ENCODE results near the gene DNAJC22. TPM values are rescaled to one million over a fixed set of nuclear protein-coding genes. Genes with fewer than 3 reads are reported as not detected.
A peak's percentile ranks its signal among the peaks of the same experiment; 100 is the strongest.

Gene DNAJC22
- total and polyA plus RNA-seq, 2 of the 13 experiments (the other 11 are each of a cell fraction or from before 2014, with no cell fraction given) = 25.2 to 31.7 TPM

DNA sequence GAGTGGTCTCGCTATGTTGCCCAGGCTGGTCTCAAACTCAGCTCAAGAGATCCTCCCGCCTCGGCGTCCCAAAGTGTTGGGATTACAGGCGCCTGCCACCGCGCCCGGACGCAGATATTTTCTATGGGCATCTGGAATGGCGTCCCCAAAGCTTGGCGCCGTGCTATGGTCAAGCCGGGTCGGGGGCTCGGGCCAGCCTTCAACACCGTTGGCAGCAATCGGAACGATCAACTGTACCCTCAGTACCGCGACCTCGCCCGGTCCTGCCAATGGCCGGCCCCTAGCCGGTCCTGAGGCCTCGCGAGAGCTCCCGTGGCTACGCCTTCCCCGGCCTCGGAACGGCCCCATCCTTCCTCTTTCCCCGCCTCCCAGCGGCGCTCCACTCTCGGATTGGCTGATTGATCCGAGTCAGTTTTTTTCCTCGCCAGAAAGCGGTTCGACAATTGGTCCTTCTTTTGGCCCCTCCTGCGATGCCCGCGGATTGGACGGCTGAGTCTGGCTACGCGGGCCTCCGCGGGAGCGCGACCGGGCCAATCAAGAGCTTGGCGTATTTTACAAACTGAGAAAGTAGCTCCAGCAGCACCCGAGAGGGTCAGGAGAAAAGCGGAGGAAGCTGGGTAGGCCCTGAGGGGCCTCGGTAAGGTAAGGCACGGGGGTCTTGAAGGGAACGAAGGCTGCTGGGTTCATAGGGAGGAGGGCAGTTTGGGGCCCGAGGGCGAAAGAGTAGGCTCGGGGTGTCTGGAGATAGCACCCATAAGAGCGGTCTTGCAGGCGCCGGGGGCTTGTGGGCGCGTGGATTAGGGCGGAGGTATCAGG is 23.8 kb upstream of the DNAJC22 start, which contains the start of gene TROAP (continued):
- TF ChIP-seq, protein P1, sequence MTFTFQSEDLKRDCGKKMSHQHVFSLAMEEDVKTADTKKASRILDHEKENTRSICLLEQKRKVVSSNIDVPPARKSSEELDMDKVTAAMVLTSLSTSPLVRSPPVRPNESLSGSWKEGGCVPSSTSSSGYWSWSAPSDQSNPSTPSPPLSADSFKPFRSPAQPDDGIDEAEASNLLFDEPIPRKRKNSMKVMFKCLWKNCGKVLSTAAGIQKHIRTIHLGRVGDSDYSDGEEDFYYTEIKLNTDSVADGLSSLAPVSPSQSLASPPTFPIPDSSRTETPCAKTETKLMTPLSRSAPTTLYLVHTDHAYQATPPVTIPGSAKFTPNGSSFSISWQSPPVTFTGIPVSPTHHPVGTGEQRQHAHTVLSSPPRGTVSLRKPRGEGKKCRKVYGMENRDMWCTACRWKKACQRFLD (CRISPR knock-in tag; IDR thresholded peaks at IDR 0.05; ENCODE audit: borderline replicate concordance) = peak; percentile 47; the same call in 1 of the 2 replicates
- peak; percentile 75; the same call in 1 of the 2 replicates for TF ChIP-seq RFXAP (CRISPR knock-in tag; IDR thresholded peaks at IDR 0.05; ENCODE audit: borderline replicate concordance)
- TF ChIP-seq, protein P2, sequence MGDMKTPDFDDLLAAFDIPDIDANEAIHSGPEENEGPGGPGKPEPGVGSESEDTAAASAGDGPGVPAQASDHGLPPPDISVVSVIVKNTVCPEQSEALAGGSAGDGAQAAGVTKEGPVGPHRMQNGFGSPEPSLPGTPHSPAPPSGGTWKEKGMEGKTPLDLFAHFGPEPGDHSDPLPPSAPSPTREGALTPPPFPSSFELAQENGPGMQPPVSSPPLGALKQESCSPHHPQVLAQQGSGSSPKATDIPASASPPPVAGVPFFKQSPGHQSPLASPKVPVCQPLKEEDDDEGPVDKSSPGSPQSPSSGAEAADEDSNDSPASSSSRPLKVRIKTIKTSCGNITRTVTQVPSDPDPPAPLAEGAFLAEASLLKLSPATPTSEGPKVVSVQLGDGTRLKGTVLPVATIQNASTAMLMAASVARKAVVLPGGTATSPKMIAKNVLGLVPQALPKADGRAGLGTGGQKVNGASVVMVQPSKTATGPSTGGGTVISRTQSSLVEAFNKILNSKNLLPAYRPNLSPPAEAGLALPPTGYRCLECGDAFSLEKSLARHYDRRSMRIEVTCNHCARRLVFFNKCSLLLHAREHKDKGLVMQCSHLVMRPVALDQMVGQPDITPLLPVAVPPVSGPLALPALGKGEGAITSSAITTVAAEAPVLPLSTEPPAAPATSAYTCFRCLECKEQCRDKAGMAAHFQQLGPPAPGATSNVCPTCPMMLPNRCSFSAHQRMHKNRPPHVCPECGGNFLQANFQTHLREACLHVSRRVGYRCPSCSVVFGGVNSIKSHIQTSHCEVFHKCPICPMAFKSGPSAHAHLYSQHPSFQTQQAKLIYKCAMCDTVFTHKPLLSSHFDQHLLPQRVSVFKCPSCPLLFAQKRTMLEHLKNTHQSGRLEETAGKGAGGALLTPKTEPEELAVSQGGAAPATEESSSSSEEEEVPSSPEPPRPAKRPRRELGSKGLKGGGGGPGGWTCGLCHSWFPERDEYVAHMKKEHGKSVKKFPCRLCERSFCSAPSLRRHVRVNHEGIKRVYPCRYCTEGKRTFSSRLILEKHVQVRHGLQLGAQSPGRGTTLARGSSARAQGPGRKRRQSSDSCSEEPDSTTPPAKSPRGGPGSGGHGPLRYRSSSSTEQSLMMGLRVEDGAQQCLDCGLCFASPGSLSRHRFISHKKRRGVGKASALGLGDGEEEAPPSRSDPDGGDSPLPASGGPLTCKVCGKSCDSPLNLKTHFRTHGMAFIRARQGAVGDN (CRISPR knock-in tag; IDR thresholded peaks at IDR 0.05) = peak; percentile 83
- TF ChIP-seq, protein P3, sequence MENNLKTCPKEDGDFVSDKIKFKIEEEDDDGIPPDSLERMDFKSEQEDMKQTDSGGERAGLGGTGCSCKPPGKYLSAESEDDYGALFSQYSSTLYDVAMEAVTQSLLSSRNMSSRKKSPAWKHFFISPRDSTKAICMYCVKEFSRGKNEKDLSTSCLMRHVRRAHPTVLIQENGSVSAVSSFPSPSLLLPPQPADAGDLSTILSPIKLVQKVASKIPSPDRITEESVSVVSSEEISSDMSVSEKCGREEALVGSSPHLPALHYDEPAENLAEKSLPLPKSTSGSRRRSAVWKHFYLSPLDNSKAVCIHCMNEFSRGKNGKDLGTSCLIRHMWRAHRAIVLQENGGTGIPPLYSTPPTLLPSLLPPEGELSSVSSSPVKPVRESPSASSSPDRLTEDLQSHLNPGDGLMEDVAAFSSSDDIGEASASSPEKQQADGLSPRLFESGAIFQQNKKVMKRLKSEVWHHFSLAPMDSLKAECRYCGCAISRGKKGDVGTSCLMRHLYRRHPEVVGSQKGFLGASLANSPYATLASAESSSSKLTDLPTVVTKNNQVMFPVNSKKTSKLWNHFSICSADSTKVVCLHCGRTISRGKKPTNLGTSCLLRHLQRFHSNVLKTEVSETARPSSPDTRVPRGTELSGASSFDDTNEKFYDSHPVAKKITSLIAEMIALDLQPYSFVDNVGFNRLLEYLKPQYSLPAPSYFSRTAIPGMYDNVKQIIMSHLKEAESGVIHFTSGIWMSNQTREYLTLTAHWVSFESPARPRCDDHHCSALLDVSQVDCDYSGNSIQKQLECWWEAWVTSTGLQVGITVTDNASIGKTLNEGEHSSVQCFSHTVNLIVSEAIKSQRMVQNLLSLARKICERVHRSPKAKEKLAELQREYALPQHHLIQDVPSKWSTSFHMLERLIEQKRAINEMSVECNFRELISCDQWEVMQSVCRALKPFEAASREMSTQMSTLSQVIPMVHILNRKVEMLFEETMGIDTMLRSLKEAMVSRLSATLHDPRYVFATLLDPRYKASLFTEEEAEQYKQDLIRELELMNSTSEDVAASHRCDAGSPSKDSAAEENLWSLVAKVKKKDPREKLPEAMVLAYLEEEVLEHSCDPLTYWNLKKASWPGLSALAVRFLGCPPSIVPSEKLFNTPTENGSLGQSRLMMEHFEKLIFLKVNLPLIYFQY (CRISPR knock-in tag; IDR thresholded peaks at IDR 0.05; ENCODE audit: borderline replicate concordance) = peak; percentile 28; the same call in 1 of the 2 replicates
- TF ChIP-seq, protein P4, sequence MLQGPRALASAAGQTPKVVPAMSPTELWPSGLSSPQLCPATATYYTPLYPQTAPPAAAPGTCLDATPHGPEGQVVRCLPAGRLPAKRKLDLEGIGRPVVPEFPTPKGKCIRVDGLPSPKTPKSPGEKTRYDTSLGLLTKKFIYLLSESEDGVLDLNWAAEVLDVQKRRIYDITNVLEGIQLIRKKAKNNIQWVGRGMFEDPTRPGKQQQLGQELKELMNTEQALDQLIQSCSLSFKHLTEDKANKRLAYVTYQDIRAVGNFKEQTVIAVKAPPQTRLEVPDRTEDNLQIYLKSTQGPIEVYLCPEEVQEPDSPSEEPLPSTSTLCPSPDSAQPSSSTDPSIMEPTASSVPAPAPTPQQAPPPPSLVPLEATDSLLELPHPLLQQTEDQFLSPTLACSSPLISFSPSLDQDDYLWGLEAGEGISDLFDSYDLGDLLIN (CRISPR knock-in tag; IDR thresholded peaks at IDR 0.05; ENCODE audit: borderline replicate concordance) = 0 out of 2 replicates have a peak, but pooled peaks have one; percentile 7
- TF ChIP-seq, protein P5, sequence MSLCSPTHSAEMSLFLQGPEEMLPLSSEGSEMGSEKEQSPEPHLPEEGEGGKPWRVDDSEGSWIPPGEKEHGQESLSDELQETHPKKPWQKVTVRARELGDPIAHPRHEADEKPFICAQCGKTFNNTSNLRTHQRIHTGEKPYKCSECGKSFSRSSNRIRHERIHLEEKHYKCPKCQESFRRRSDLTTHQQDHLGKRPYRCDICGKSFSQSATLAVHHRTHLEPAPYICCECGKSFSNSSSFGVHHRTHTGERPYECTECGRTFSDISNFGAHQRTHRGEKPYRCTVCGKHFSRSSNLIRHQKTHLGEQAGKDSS (CRISPR knock-in tag; IDR thresholded peaks at IDR 0.05; ENCODE audit: borderline replicate concordance, low read depth) = peak; percentile 52; the same call in 1 of the 2 replicates
- peak; percentile 35 for TF ChIP-seq AGO2 (optimal IDR thresholded peaks at IDR 0.05; ENCODE audit: low read depth, low read length)
- no peak for TF ChIP-seq HDAC2 (CRISPR knock-in tag; IDR thresholded peaks at IDR 0.05)
- TF ChIP-seq PHF20 (CRISPR knock-in tag; IDR thresholded peaks at IDR 0.05) = peak; percentile 57; the same call in 1 of the 2 replicates
- no peak for TF ChIP-seq ZFP82 (CRISPR knock-in tag; IDR thresholded peaks at IDR 0.05; ENCODE audit: borderline replicate concordance)
- TF ChIP-seq ZNF644 (CRISPR knock-in tag; IDR thresholded peaks at IDR 0.05; ENCODE audit: low read depth) = 0 out of 2 replicates have a peak, but pooled peaks have one; percentile 45
- 0 out of 2 replicates have a peak, but pooled peaks have one; percentile 53 for TF ChIP-seq ZNF431 (CRISPR knock-in tag; IDR thresholded peaks at IDR 0.05; ENCODE audit: borderline replicate concordance, low read depth)
- TF ChIP-seq ZNF605 (CRISPR knock-in tag; IDR thresholded peaks at IDR 0.05) = peak; percentile 82
- peak; percentile 77 for TF ChIP-seq SPEN (CRISPR knock-in tag; IDR thresholded peaks at IDR 0.05; ENCODE audit: low read depth)
- TF ChIP-seq ZNF557 (CRISPR knock-in tag; IDR thresholded peaks at IDR 0.05) = no peak
- no peak for TF ChIP-seq ZNF549 (CRISPR knock-in tag; IDR thresholded peaks at IDR 0.05)
